OCI-LY3 (cell line): Measurements from ENCODE around the gene TLCD5.

ENCODE experiments used
- H2AFZ ChIP-seq: fragments of 200-600, 300-600 bp; shearing (Covaris generic); 2 replicates; pipeline ENCODE4 v1.6.0; 2014; ENCODE audit warnings: antibody characterized with exemption, low read depth, low read length
- H3K27ac ChIP-seq: fragments of 200-600, 300-600 bp; sonication (generic); 2 replicates; pipeline ENCODE4 v1.5.1; 2014; ENCODE audit warnings: mild to moderate bottlenecking, low read length, moderate library complexity, mixed read lengths
- H3K27me3 ChIP-seq: fragments of 200-600, 300-600 bp; sonication (generic); 2 replicates; pipeline ENCODE4 v1.6.1; 2014; ENCODE audit warnings: low read depth, low read length, mixed read lengths
- H3K36me3 ChIP-seq: fragments of 200-600, 300-600 bp; sonication (generic); replicated peaks from 2 replicates; pipeline ENCODE3; 2014; ENCODE audit warnings: low read depth, low read length, mixed read lengths
- H3K4me1 ChIP-seq: fragments of 300-600, 200-600 bp; sonication (generic); 2 replicates; pipeline ENCODE4 v1.6.1; 2014; ENCODE audit warnings: low read length, mixed read lengths
- H3K4me2 ChIP-seq: fragments of 200-600, 300-600 bp; sonication (generic); 2 replicates; pipeline ENCODE4 v1.6.1; 2014; ENCODE audit warnings: low read length, mixed read lengths
- H3K4me3 ChIP-seq: fragments of 300-600, 200-600 bp; sonication (generic); 2 replicates; pipeline ENCODE4 v1.5.1; 2014; ENCODE audit warnings: antibody characterized with exemption, mild to moderate bottlenecking, low read length, moderate library complexity
- H3K79me2 ChIP-seq: fragments of 300-600, 200-600 bp; shearing (Covaris generic); 2 replicates; pipeline ENCODE4 v1.6.1; 2014; ENCODE audit warnings: mild to moderate bottlenecking, low read length, mixed read lengths
- H3K9ac ChIP-seq: fragments of 300-600, 200-600 bp; shearing (Covaris generic); 2 replicates; pipeline ENCODE4 v1.6.0; 2014; ENCODE audit warnings: mild to moderate bottlenecking, low read length, moderate library complexity
- H3K9me3 ChIP-seq: fragments of 200-600, 300-600 bp; shearing (Covaris generic); 2 replicates; pipeline ENCODE4 v1.6.1; 2014; ENCODE audit warnings: low read length, mixed read lengths; ENCODE audit not compliant: insufficient read depth
- H4K20me1 ChIP-seq: fragments of 200-600, 300-600 bp; sonication (generic); 2 replicates; pipeline ENCODE4 v1.6.1; 2016; ENCODE audit warnings: low read length, mixed read lengths; ENCODE audit not compliant: insufficient read depth
- CTCF ChIP-seq: fragments of 200-600, 300-600 bp; sonication (generic); IDR thresholded peaks from 2 replicates; pipeline ENCODE4 v1.5.1; 2014; ENCODE audit warnings: antibody characterized with exemption, low read length, low read depth
- EZH2phosphoT487 ChIP-seq: fragments of 200-600 bp; shearing (Covaris generic); IDR thresholded peaks from 2 replicates; pipeline ENCODE4 v1.6.1; 2018; ENCODE audit warnings: antibody characterized with exemption, mixed run types, low read depth

The TLCD5 gene

GRCh38 chr11:120331301-120331996, 6.3 kb downstream of the TLCD5 start:
- Histone ChIP-seq H3K4me3 (no peak overlapping the region), H4K20me1 (no peaks in the 10 kb centered on the region), H3K27me3 (peaks cover 32% of the 10 kb centered on the region), H3K9me3 (no peaks in the 10 kb centered on the region), H3K4me2 (no peak overlapping the region), H3K27ac (no peak overlapping the region), H3K4me1 (peaks cover 16% of the 10 kb centered on the region), H2AFZ (no peak overlapping the region), H3K9ac (no peak overlapping the region), H3K36me3 (no peaks in the 10 kb centered on the region), H3K79me2 (no peaks in the 10 kb centered on the region)
- TF ChIP-seq CTCF (no peak), EZH2phosphoT487 (no peak)

GRCh38 chr11:120332822-120333716, 8.0 kb downstream of the TLCD5 start:
- Histone ChIP-seq H3K27me3 (peaks cover 30% of the 10 kb centered on the region), H3K9ac (no peak overlapping the region), H3K4me1 (peaks cover 13% of the 10 kb centered on the region), H2AFZ (no peak overlapping the region), H3K79me2 (peaks cover 14% of the 10 kb centered on the region), H3K4me3 (no peak overlapping the region), H4K20me1 (peaks cover 8% of the 10 kb centered on the region), H3K9me3 (no peaks in the 10 kb centered on the region), H3K4me2 (no peak overlapping the region), H3K36me3 (no peaks in the 10 kb centered on the region), H3K27ac (no peak overlapping the region)
- no peak for TF ChIP-seq EZH2phosphoT487
- no peak for TF ChIP-seq CTCF

- Histone ChIP-seq H3K9ac (no peak overlapping the region), H3K79me2 (peaks cover 19% of the 10 kb centered on the region), H3K27me3 (peaks cover 36% of the 10 kb centered on the region), H3K36me3 (no peaks in the 10 kb centered on the region), H3K4me3 (no peak overlapping the region), H4K20me1 (peaks cover 16% of the 10 kb centered on the region), H3K4me2 (no peak overlapping the region), H2AFZ (no peak overlapping the region), H3K9me3 (no peaks in the 10 kb centered on the region), H3K27ac (no peak overlapping the region), H3K4me1 (peaks cover 15% of the 10 kb centered on the region)
- TF ChIP-seq EZH2phosphoT487 (no peak), CTCF (no peak)
Observed at GRCh38 chr11:120333801-120334200, 8.7 kb downstream of the TLCD5 start.

- Histone ChIP-seq H3K9me3 (no peaks in the 10 kb centered on the region), H3K4me2 (no peak overlapping the region), H3K36me3 (no peaks in the 10 kb centered on the region), H3K27ac (no peak overlapping the region), H3K79me2 (peaks cover 21% of the 10 kb centered on the region), H3K4me3 (no peak overlapping the region), H3K4me1 (peaks cover 15% of the 10 kb centered on the region), H3K27me3 (peaks cover 39% of the 10 kb centered on the region), H2AFZ (no peak overlapping the region), H4K20me1 (peaks cover 19% of the 10 kb centered on the region), H3K9ac (no peak overlapping the region)
- TF ChIP-seq EZH2phosphoT487 (no peak), CTCF (no peak)
Observed at GRCh38 chr11:120334332-120334731, 9.2 kb downstream of the TLCD5 start.
